Uterus (tissue), 4 donors: ENCODE data around the gene ASMT. TPM values are rescaled to one million over a fixed set of nuclear protein-coding genes. Genes with fewer than 3 reads are reported as not detected.

Source experiments
- DNase-seq, 2 donors: peaks; one replicate each; pipeline ENCODE4 v3.0.0-alpha.2; 2019 to 2020
- H3K27ac ChIP-seq, 2 donors: fragments of 200-600 bp; sonication (generic); 1 replicate in 1 of 2; 2 replicates in 1 of 2; pipeline ENCODE4 v1.5.1; 2016 to 2018
- H3K27me3 ChIP-seq, 2 donors: fragments of 200-600 bp; sonication (generic); one replicate each; pipeline ENCODE4 v1.5.1; 2018 to 2019; ENCODE audit warnings: control low read depth in 1 of 2
- H3K36me3 ChIP-seq, 2 donors: fragments of 200-600 bp; sonication (generic); one replicate each; pipeline ENCODE4 v1.5.1; 2019; ENCODE audit warnings: control low read depth in 1 of 2
- H3K4me1 ChIP-seq, 2 donors: fragments of 200-600 bp; sonication (generic); one replicate each; pipeline ENCODE4 v1.5.1; 2018 to 2019; ENCODE audit warnings: control low read depth in 1 of 2
- H3K4me3 ChIP-seq, 2 donors: fragments of 200-600 bp; sonication (generic); 1 replicate in 1 of 2; 2 replicates in 1 of 2; pipeline ENCODE4 v1.5.1; 2018 to 2019; ENCODE audit warnings: mild to moderate bottlenecking in 1 of 2
- H3K9me3 ChIP-seq, 2 donors: fragments of 200-600 bp; sonication (generic); one replicate each; pipeline ENCODE4 v1.5.1; 2019; ENCODE audit warnings: control low read depth in 1 of 2
- CTCF ChIP-seq, 4 experiments: fragments of 200-600 bp in 2 of 4; fragments of 450-650 bp in 2 of 4; sonication (generic) in 2 of 4; IDR thresholded peaks; one replicate each; pipeline ENCODE4 v1.5.1; 2016 to 2019; ENCODE audit warnings: antibody characterized with exemption in 4 of 4, mild to moderate bottlenecking in 2 of 4, moderate library complexity in 1 of 4
- POLR2A ChIP-seq, 2 donors: fragments of 450-650 bp; IDR thresholded peaks; one replicate each; pipeline ENCODE4 v1.6.1; 2016; ENCODE audit warnings: antibody characterized with exemption in 2 of 2, mild to moderate bottlenecking in 1 of 2, moderate library complexity in 1 of 2
- intact Hi-C: fragments of 100-400 bp; cut with DNase I; formaldehyde crosslinking; loops from one replicate; pipeline ENCODE4 v1.15.1; 2023; ENCODE audit warnings: low total_unique reads
- total RNA-seq, 4 donors: library from RNA; depleted of rRNA in 3 of 4; stranded (reverse); fragments of >200 nt in 3 of 4; gene quantifications; one replicate each; pipeline versions ENCODE4 v1.1.0 to v1.2.4, GENCODE V29; 2014 to 2023
- donor health status: DM: yes; HTN: yes; CAD: no.

The ASMT gene
- total RNA-seq, 4 donors from 2014 or later: 0.21 to 2.6 TPM; not detected in 2

GRCh38 chrX:1659664-1660461 lies 45.0 kb downstream of the ASMT start:
- Histone ChIP-seq H3K4me1 (no peaks in the 10 kb centered on the region), H3K9me3 (no peaks in the 10 kb centered on the region), H3K27ac (no peak overlapping the region), H3K36me3 (no peaks in the 10 kb centered on the region), H3K4me3 (no peak overlapping the region), H3K27me3 (no peaks in the 10 kb centered on the region)
- TF ChIP-seq CTCF (IDR thresholded peaks at IDR 0.05) (no peak), POLR2A (IDR thresholded peaks at IDR 0.05) (no peak)
- DNase-seq: no peak
- intact Hi-C loops: loop anchor here (10.0 kb wide), 1 partner anchor 935 kb away; no protein-coding TSS in a partner anchor

- Histone ChIP-seq H3K9me3 (no peaks in the 10 kb centered on the region), H3K27ac (no peak overlapping the region), H3K4me1 (no peaks in the 10 kb centered on the region), H3K27me3 (no peaks in the 10 kb centered on the region), H3K4me3 (no peak overlapping the region), H3K36me3 (no peaks in the 10 kb centered on the region)
- intact Hi-C loops: no loop called here
- TF ChIP-seq POLR2A (IDR thresholded peaks at IDR 0.05) (no peak), CTCF (IDR thresholded peaks at IDR 0.05) (no peak)
- peak; percentile 15 to 21 for DNase-seq
These were observed 46.4 kb downstream of the ASMT start for GRCh38 chrX:1661048-1661921.

GRCh38 chrX:1661922-1662221 lies 47.0 kb downstream of the ASMT start:
- Histone ChIP-seq H3K4me3 (no peak overlapping the region), H3K27me3 (no peaks in the 10 kb centered on the region)

GRCh38 chrX:1667566-1667965 lies 52.7 kb downstream of the ASMT start:
- Histone ChIP-seq H3K4me1 (no peaks in the 10 kb centered on the region), H3K27me3 (no peaks in the 10 kb centered on the region), H3K27ac (no peak overlapping the region), H3K9me3 (no peaks in the 10 kb centered on the region), H3K4me3 (no peak overlapping the region), H3K36me3 (no peaks in the 10 kb centered on the region)
- DNase-seq: no peak
- TF ChIP-seq CTCF (IDR thresholded peaks at IDR 0.05): no peak
- TF ChIP-seq POLR2A (IDR thresholded peaks at IDR 0.05): no peak
- intact Hi-C loops: no loop called here

More at GRCh38 chrX:1661922-1662221, 47.0 kb downstream of the ASMT start:
- DNase-seq: no peak
- no peaks in the 10 kb centered on the region for H3K9me3 ChIP-seq
- H3K4me1 ChIP-seq: no peaks in the 10 kb centered on the region
- H3K27ac ChIP-seq: no peak overlapping the region
- intact Hi-C loops: no loop called here
- TF ChIP-seq CTCF (IDR thresholded peaks at IDR 0.05): no peak
- no peak for TF ChIP-seq POLR2A (IDR thresholded peaks at IDR 0.05)
- no peaks in the 10 kb centered on the region for H3K36me3 ChIP-seq

- Histone ChIP-seq H3K4me1 (no peaks in the 10 kb centered on the region), H3K27me3 (no peaks in the 10 kb centered on the region), H3K4me3 (no peak overlapping the region), H3K36me3 (no peaks in the 10 kb centered on the region), H3K9me3 (no peaks in the 10 kb centered on the region), H3K27ac (no peak overlapping the region)
- TF ChIP-seq POLR2A (IDR thresholded peaks at IDR 0.05) (no peak), CTCF (IDR thresholded peaks at IDR 0.05) (peak in 1 of 4 experiments; percentile 10)
- intact Hi-C loops: no loop called here
- no peak for DNase-seq
These were observed 58.5 kb downstream of the ASMT start for GRCh38 chrX:1673337-1673736.
